GM23338 (cell line): ENCODE measurements around the gene HDAC9.

Source experiments
- CREB1 ChIP-seq: fragments of 250-450 bp; sonication (Bioruptor Pico); IDR thresholded peaks from 2 replicates; pipeline ENCODE4 v1.5.0; 2020; ENCODE audit warnings: low read depth, mild to moderate bottlenecking, moderate library complexity
- CTCF ChIP-seq, 2 experiments: fragments of 200-600 bp in 1 of 2; sonication (generic) in 1 of 2; conservative IDR thresholded peaks; 2 replicates each; pipeline versions ENCODE4 v1.5.1 to v1.6.1; 2016 to 2017; ENCODE audit warnings: antibody characterized with exemption in 2 of 2, low read depth in 2 of 2, mild to moderate bottlenecking in 2 of 2, moderate library complexity in 1 of 2
- EZH2phosphoT487 ChIP-seq: fragments of 200-600 bp; sonication (generic); IDR thresholded peaks from one replicate; pipeline ENCODE4 v1.8.1; 2018; ENCODE audit warnings: antibody characterized with exemption; ENCODE audit not compliant: unreplicated experiment
- POLR2AphosphoS5 ChIP-seq: IDR thresholded peaks from 2 replicates; pipeline ENCODE4 v1.6.1; 2016; ENCODE audit warnings: antibody characterized with exemption, low read depth
- REST ChIP-seq: IDR thresholded peaks from one replicate; pipeline ENCODE4 v1.6.1; 2018; ENCODE audit warnings: antibody characterized with exemption; ENCODE audit not compliant: unreplicated experiment

- no peak for TF ChIP-seq POLR2AphosphoS5
- TF ChIP-seq CTCF (conservative IDR thresholded peaks at IDR 0.05; ENCODE audit: low read depth in 2 of 2), result no peak
- no peak for TF ChIP-seq CREB1 (CRISPR knock-in tag)
- TF ChIP-seq EZH2phosphoT487, result no peak
- no peak for TF ChIP-seq REST
Observed at GRCh38 chr7:18886832-18887231, 391.3 kb downstream of the HDAC9 start.
